PC-9 (cell line): ENCODE results near the gene UTP25.

Source experiments
- EZH2 ChIP-seq: fragments of 200-600 bp; sonication (generic); IDR thresholded peaks from 2 replicates; pipeline ENCODE4 v1.8.0; 2017; ENCODE audit warnings: antibody characterized with exemption, low read depth
- TF ChIP-seq, protein P1 (sequence below): fragments of 200-600 bp; sonication (generic); conservative IDR thresholded peaks from 2 replicates; pipeline ENCODE4 v1.6.1; 2017; ENCODE audit warnings: mixed run types, antibody characterized with exemption, mild to moderate bottlenecking, moderate library complexity

GRCh38 chr1:209860293-209860881, 32.6 kb downstream of the UTP25 start:
- TF ChIP-seq, protein P1, sequence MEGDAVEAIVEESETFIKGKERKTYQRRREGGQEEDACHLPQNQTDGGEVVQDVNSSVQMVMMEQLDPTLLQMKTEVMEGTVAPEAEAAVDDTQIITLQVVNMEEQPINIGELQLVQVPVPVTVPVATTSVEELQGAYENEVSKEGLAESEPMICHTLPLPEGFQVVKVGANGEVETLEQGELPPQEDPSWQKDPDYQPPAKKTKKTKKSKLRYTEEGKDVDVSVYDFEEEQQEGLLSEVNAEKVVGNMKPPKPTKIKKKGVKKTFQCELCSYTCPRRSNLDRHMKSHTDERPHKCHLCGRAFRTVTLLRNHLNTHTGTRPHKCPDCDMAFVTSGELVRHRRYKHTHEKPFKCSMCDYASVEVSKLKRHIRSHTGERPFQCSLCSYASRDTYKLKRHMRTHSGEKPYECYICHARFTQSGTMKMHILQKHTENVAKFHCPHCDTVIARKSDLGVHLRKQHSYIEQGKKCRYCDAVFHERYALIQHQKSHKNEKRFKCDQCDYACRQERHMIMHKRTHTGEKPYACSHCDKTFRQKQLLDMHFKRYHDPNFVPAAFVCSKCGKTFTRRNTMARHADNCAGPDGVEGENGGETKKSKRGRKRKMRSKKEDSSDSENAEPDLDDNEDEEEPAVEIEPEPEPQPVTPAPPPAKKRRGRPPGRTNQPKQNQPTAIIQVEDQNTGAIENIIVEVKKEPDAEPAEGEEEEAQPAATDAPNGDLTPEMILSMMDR: peak; percentile 94
- no peak for TF ChIP-seq EZH2
